ENCODE results near the gene LHX1.

LHX1 gene

DNA sequence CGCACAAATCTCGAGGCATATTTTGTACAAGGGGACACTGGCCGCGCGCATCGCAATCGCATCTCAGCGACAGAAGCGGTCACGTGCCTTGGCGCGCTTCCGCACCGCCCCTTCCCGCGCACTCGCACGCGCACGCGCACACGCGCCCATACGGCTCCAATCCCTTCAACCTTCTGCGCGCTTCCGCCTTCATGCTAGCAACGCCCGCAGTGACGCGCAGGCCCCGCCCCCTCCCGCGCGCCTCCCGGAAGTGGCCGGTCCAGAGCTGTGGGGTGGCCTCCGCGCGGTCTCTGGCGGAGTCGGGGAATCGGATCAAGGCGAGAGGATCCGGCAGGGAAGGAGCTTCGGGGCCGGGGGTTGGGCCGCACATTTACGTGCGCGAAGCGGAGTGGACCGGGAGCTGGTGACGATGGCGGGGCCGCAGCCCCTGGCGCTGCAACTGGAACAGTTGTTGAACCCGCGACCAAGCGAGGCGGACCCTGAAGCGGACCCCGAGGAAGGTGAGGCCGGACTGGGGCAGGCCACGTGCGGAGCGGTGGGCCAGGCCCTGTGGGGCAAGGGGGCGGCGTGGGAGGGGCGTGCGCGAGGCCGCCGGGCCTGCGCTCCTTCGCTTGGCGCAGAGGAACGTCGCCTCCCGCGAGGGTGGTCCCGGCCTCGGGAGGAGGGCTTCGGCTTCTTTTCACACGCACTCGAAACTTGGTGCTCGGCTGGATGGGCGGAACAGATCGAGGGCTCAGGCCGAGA is 11.6 kb downstream of the LHX1 start, which contains the start of gene AATF:
Gene AATF, plus strand, starts transcription at position 238 of the 744 bp plus-strand sequence. Its CDS starts 172 bp downstream, at position 410.
- TF ChIP-seq, protein P1, sequence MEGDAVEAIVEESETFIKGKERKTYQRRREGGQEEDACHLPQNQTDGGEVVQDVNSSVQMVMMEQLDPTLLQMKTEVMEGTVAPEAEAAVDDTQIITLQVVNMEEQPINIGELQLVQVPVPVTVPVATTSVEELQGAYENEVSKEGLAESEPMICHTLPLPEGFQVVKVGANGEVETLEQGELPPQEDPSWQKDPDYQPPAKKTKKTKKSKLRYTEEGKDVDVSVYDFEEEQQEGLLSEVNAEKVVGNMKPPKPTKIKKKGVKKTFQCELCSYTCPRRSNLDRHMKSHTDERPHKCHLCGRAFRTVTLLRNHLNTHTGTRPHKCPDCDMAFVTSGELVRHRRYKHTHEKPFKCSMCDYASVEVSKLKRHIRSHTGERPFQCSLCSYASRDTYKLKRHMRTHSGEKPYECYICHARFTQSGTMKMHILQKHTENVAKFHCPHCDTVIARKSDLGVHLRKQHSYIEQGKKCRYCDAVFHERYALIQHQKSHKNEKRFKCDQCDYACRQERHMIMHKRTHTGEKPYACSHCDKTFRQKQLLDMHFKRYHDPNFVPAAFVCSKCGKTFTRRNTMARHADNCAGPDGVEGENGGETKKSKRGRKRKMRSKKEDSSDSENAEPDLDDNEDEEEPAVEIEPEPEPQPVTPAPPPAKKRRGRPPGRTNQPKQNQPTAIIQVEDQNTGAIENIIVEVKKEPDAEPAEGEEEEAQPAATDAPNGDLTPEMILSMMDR (IDR thresholded peaks at IDR 0.05; ENCODE audit: low read length, missing control alignments) = no peak
- H3K4me3 ChIP-seq (replicated peaks; ENCODE audit: low read depth, low read length) = peak within 1 kb of the TSS; percentile 83
- peak; percentile 96 for DNase-seq (ENCODE audit: low read depth)

DNA sequence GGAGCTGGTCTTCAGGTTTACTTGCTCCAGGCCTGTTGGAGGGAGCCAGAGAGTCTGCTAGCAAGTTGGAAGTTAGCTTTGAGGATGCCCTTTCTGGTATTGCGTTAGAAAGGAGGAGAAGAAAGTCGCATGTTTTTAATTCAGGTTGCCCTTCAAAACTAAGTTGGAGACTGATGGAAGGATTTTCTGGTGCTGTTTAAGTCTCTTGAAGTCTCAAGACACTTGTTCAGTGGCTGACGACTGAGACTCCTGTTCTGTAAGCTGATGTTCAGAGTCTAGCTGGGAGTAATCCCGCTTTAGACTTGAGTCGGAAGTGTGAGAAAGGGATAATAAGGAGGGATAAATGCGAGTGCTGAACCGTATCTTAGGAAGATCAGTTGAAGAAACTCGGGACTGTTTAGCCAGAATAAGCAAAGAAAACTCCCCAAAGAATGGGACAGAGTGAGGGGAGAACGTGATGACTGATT is 12.2 kb downstream of the LHX1 start:
- DNase-seq (ENCODE audit: low read depth) = no peak
- TF ChIP-seq, protein P1 (IDR thresholded peaks at IDR 0.05; ENCODE audit: low read length, missing control alignments) = no peak
- peak overlapping the region; percentile 83 for H3K4me3 ChIP-seq (replicated peaks; ENCODE audit: low read depth, low read length)

DNA sequence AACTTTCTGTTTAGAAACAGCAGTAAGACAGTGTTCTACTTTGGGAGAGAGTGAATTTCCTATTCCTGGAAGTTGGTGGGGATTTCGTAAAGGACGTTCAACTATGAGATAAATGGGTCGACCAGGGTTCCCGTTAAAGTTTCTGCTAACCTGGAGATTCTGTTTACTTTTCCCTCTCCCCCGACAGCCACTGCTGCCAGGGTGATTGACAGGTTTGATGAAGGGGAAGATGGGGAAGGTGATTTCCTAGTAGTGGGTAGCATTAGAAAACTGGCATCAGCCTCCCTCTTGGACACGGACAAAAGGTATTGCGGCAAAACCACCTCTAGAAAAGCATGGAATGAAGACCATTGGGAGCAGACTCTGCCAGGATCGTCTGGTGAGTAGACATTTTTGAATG is 12.8 kb downstream of the LHX1 start:
- H3K4me3 ChIP-seq (replicated peaks; ENCODE audit: low read depth, low read length) = peak overlapping the region; percentile 83
- DNase-seq (ENCODE audit: low read depth) = no peak
- TF ChIP-seq, protein P1 (IDR thresholded peaks at IDR 0.05; ENCODE audit: low read length, missing control alignments) = no peak

DNA sequence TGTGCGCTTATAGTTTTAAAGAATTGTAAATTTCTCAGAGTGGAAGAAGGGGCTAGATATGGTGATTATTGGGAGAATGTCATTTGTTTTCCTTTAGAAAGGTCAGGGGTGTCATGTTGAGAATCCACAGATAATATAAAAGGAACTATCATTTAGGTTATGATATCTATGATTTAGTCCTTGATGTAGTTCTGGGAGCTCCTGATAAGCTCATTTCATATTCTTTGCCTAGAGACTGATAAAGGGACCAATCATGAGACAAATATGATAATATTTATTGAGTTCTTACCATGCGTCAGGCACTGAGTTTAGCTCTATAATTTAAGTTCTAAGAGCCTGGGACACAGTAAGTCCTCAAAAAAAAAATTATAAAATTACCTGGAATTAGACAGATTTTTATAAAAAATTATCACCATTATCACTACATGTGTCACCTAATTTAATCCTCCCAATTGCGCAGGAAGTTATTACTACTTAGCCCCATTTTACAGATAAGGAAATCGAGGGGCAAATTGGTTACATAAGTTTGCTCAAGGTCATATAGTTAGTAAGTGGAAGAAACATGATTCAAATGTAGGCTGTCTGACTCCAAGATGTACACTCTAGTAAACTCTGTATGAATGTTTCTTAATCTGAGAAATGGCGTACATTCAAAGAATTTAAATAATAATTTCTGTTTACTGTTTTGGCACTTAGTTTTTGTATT is 14.0 kb downstream of the LHX1 start:
- DNase-seq (ENCODE audit: low read depth) = no peak
- H3K4me3 ChIP-seq (replicated peaks; ENCODE audit: low read depth, low read length) = no peak overlapping the region
- TF ChIP-seq, protein P1 (IDR thresholded peaks at IDR 0.05; ENCODE audit: low read length, missing control alignments) = no peak

DNA sequence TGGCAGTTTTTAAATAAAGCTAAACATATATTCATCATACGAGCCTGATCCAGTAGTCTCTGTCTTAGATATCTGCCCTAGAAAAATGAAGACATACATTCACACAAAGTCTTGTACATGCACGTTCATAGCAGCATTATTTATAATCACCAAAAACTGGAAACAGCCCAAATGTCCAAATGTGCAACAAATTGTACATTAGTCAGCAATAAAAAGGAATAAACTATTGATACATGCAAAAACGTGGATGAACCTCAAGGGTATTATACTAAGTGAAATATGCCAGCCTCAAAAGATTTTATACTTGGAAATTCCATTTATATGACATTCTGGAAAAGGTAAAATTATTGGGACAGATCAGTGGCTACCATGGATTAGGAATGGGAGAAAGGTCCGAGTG is 34.2 kb downstream of the LHX1 start:
- H3K4me3 ChIP-seq (replicated peaks; ENCODE audit: low read depth, low read length) = no peak overlapping the region
- no peak for DNase-seq (ENCODE audit: low read depth)
- TF ChIP-seq, protein P1 (IDR thresholded peaks at IDR 0.05; ENCODE audit: low read length, missing control alignments) = no peak

DNA sequence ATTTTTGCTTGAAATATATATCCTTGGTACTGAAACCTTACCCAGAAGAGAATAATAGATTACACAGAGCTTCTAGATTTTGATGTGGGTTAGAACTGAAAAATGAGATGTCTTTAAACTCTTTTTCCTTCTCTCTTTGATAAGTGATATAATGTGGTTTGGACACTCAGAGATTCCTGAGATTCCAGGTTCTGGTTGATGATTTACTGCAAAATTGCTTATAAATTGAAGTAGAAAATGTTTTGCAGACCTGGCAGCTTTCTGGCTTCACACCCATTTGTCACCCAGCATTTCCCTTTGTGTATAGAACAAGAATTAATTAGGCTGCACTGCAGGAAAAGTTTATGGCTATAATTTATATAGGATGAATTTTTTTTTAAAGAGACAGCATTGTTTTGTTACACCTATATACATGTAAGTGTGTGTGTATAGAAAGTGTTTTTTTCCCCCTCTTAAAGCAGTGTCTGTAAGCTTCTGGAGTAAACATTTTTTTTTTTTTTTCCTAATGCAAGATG is 35.0 kb downstream of the LHX1 start:
- no peak overlapping the region for H3K4me3 ChIP-seq (replicated peaks; ENCODE audit: low read depth, low read length)
- TF ChIP-seq, protein P1 (IDR thresholded peaks at IDR 0.05; ENCODE audit: low read length, missing control alignments) = no peak
- DNase-seq (ENCODE audit: low read depth) = no peak
